Measurements from ENCODE around the gene ATP5PD. TPM values are rescaled to one million over a fixed set of nuclear protein-coding genes. Genes with fewer than 3 reads are reported as not detected.

The ATP5PD gene
- total RNA-seq, 1 experiment from 2014 or later: 413 TPM

DNA sequence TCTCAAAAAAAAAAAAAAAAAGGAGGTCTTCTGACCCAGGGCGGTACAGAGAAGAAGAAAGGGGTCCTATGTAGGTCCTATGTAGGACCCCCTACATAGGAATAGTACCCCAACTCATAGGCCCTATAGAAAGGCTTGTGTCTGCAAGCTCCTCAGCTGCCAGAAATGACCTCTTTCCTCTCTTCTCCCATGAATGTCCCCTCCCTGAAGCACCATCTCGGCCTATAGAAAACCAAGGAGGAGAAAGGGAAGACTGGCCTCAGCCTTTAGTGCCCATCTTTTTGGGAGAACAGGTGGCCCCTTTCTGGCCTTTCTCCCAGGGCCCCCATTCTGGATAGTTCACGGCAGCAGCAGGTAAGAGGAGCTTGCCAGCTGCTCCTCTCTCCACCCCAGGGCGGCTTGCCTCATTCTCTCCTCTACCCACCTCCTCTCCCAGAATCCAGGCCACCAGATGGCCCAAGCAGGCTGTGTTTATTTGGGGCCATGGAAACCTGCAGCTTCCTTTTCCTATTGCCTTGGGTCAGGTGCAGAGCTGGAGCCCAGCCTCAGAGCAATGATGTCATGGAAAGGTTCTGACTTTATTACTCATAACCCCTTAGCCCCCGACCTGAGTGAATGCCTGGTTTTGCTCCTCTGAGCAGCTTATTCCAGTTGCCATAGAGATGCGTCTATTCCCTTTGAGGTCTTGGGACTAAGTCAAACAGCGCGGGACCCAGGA, 35.9 kb downstream of the ATP5PD start:
- intact Hi-C loops (cut with micrococcal nuclease; ENCODE audit: unreplicated experiment) (no loop called here), in situ Hi-C loops (cut with HindIII; ENCODE audit: low pct_unique_long_range_greater_than_20kb, low sequenced_read_pairs) (no loop called here)
- H3K27ac ChIP-seq (ENCODE audit: low read length): no peak overlapping the region; the same call in 1 of the 2 replicates
- TF ChIP-seq, protein P1, sequence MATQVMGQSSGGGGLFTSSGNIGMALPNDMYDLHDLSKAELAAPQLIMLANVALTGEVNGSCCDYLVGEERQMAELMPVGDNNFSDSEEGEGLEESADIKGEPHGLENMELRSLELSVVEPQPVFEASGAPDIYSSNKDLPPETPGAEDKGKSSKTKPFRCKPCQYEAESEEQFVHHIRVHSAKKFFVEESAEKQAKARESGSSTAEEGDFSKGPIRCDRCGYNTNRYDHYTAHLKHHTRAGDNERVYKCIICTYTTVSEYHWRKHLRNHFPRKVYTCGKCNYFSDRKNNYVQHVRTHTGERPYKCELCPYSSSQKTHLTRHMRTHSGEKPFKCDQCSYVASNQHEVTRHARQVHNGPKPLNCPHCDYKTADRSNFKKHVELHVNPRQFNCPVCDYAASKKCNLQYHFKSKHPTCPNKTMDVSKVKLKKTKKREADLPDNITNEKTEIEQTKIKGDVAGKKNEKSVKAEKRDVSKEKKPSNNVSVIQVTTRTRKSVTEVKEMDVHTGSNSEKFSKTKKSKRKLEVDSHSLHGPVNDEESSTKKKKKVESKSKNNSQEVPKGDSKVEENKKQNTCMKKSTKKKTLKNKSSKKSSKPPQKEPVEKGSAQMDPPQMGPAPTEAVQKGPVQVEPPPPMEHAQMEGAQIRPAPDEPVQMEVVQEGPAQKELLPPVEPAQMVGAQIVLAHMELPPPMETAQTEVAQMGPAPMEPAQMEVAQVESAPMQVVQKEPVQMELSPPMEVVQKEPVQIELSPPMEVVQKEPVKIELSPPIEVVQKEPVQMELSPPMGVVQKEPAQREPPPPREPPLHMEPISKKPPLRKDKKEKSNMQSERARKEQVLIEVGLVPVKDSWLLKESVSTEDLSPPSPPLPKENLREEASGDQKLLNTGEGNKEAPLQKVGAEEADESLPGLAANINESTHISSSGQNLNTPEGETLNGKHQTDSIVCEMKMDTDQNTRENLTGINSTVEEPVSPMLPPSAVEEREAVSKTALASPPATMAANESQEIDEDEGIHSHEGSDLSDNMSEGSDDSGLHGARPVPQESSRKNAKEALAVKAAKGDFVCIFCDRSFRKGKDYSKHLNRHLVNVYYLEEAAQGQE (IDR thresholded peaks at IDR 0.05; ENCODE audit: insufficient read depth in 1 of 2, low read depth in 2 of 2, low read length in 1 of 2): no peak
- no peak for TF ChIP-seq POLR2AphosphoS5 (IDR thresholded peaks at IDR 0.05; ENCODE audit: low read depth, low read length)
- no peak for TF ChIP-seq TCF7L2 (IDR thresholded peaks at IDR 0.05; ENCODE audit: low read depth, low read length)
- TF ChIP-seq, protein P2, sequence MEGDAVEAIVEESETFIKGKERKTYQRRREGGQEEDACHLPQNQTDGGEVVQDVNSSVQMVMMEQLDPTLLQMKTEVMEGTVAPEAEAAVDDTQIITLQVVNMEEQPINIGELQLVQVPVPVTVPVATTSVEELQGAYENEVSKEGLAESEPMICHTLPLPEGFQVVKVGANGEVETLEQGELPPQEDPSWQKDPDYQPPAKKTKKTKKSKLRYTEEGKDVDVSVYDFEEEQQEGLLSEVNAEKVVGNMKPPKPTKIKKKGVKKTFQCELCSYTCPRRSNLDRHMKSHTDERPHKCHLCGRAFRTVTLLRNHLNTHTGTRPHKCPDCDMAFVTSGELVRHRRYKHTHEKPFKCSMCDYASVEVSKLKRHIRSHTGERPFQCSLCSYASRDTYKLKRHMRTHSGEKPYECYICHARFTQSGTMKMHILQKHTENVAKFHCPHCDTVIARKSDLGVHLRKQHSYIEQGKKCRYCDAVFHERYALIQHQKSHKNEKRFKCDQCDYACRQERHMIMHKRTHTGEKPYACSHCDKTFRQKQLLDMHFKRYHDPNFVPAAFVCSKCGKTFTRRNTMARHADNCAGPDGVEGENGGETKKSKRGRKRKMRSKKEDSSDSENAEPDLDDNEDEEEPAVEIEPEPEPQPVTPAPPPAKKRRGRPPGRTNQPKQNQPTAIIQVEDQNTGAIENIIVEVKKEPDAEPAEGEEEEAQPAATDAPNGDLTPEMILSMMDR (IDR thresholded peaks at IDR 0.05): no peak; the same call in 1 of the 2 replicates
- TF ChIP-seq SIN3A (IDR thresholded peaks at IDR 0.05; ENCODE audit: borderline replicate concordance, insufficient read depth, low read depth, low read length): no peak
- ChIA-PET CTCF (interaction anchor here (0.6 to 3.9 kb wide), 5 partner anchors 44 to 148 kb away, joined by 3 to 33 read pairs (median 5); no protein-coding TSS in a partner anchor), POLR2A (interaction anchor here (0.6 to 1.7 kb wide), 4 partner anchors 22 to 50 kb away, joined by 3 to 5 read pairs (median 5); partner anchors contain the start of genes ATP5PD, CDR2L and KCTD2)
- H3K4me3 ChIP-seq (ENCODE audit: low read depth in 2 of 2, low read length in 2 of 2): no peak overlapping the region
- H3K9me3 ChIP-seq (ENCODE audit: control insufficient read depth, insufficient read depth, low read depth, low read length): no peaks in the 10 kb centered on the region
- H3K36me3 ChIP-seq (ENCODE audit: control insufficient read depth, insufficient read depth, low read length): peaks cover 3% of the 10 kb centered on the region; the same call in 1 of the 2 replicates
- DNase-seq (ENCODE audit: low read depth, low spot score) (no peak), ATAC-seq (no peak)
- no TSS peak for BruUV-seq (replicated peaks)
- H3K27me3 ChIP-seq (ENCODE audit: control insufficient read depth, insufficient read depth, low read length): no peaks in the 10 kb centered on the region
- peaks cover 21% of the 10 kb centered on the region for H3K4me1 ChIP-seq (ENCODE audit: control insufficient read depth, insufficient read depth, low read length)

- DNase-seq (ENCODE audit: low read depth, low spot score): no peak
- Histone ChIP-seq H3K27me3 (ENCODE audit: control insufficient read depth, insufficient read depth, low read length) (no peaks in the 10 kb centered on the region), H3K27ac (ENCODE audit: low read length) (no peak overlapping the region), H3K9me3 (ENCODE audit: control insufficient read depth, insufficient read depth, low read depth, low read length) (no peaks in the 10 kb centered on the region), H3K36me3 (ENCODE audit: control insufficient read depth, insufficient read depth, low read length) (peaks cover 3% of the 10 kb centered on the region; the same call in 1 of the 2 replicates), H3K4me3 (ENCODE audit: low read depth in 2 of 2, low read length in 2 of 2) (no peak overlapping the region), H3K4me1 (ENCODE audit: control insufficient read depth, insufficient read depth, low read length) (peaks cover 21% of the 10 kb centered on the region)
- CTCF ChIA-PET: interaction anchor here (0.6 to 1.4 kb wide), 4 partner anchors 27 to 129 kb away, joined by 3 to 8 read pairs (median 3); no protein-coding TSS in a partner anchor
- intact Hi-C loops (cut with micrococcal nuclease; ENCODE audit: unreplicated experiment): loop anchor here (5.0 kb wide), 1 partner anchor 47 kb away; no protein-coding TSS in a partner anchor
- TF ChIP-seq POLR2AphosphoS5 (IDR thresholded peaks at IDR 0.05; ENCODE audit: low read depth, low read length) (no peak), TCF7L2 (IDR thresholded peaks at IDR 0.05; ENCODE audit: low read depth, low read length) (no peak), SIN3A (IDR thresholded peaks at IDR 0.05; ENCODE audit: borderline replicate concordance, insufficient read depth, low read depth, low read length) (no peak)
- TF ChIP-seq, protein P2 (IDR thresholded peaks at IDR 0.05): no peak
- TF ChIP-seq, protein P1 (IDR thresholded peaks at IDR 0.05; ENCODE audit: insufficient read depth in 1 of 2, low read depth in 2 of 2, low read length in 1 of 2): no peak
- in situ Hi-C loops (cut with HindIII; ENCODE audit: low pct_unique_long_range_greater_than_20kb, low sequenced_read_pairs): no loop called here
- no TSS peak for BruUV-seq (replicated peaks)
- POLR2A ChIA-PET: interaction anchor here (0.6 to 0.8 kb wide), 2 partner anchors 22 to 25 kb away, joined by 3 read pairs; partner anchors contain the start of gene CDR2L
- no peak for ATAC-seq
These were observed 37.5 kb downstream of the ATP5PD start for GRCh38 chr17:75009139-75009724.

Data from Panc1 (cell line).